GM12878 (cell line): ENCODE measurements around the gene TMEM61. TPM values are rescaled to one million over a fixed set of nuclear protein-coding genes. Genes with fewer than 3 reads are reported as not detected.

ENCODE experiments used
- NFYB ChIP-seq: IDR thresholded peaks from 2 replicates; pipeline ENCODE4 v1.6.1; 2011; ENCODE audit warnings: low read depth, mild to moderate bottlenecking, low read length, improper control_type of control experiment, moderate library complexity; ENCODE audit not compliant: insufficient read depth
- polyA plus RNA-seq, 11 experiments: library from polyadenylated mRNA; depleted of rRNA in 4 of 11; unstranded in 6 of 11; stranded (reverse) in 5 of 11; fragments of >200 nt; fragmentation: Nextera tagmentation in 4 of 11; fragmentation: Illumina TruSeq in 1 of 11; extraction: Ambion mirVana in 4 of 11; extraction: Trizol in 1 of 11; gene quantifications; 1 replicate in 1 of 11; 2 replicates in 10 of 11; pipeline versions ENCODE4 v1.2.1 to v1.2.3, GENCODE V29; 2011 to 2016; ENCODE audit warnings: inconsistent platforms in 2 of 11, missing spikeins in 2 of 11, low read depth in 1 of 11
- total RNA-seq, 4 experiments: library from RNA; depleted of rRNA in 3 of 4; stranded (reverse); fragments of >200 nt in 3 of 4; fragmentation: Illumina TruSeq in 1 of 4; extraction: Trizol in 1 of 4; gene quantifications; 2 replicates each; pipeline versions ENCODE4 v1.2.1 to v1.2.3, GENCODE V29; 2013 to 2021
- TF ChIP-seq, protein P1 (sequence below): fragments of 150-350 bp; IDR thresholded peaks from 2 replicates; pipeline ENCODE4 v1.6.1; 2016; ENCODE audit warnings: low read depth, low read length

Gene TMEM61
- total and polyA plus RNA-seq, 10 of the 15 experiments (the other 5 are each of a cell fraction or from before 2014, with no cell fraction given) = not detected

DNA sequence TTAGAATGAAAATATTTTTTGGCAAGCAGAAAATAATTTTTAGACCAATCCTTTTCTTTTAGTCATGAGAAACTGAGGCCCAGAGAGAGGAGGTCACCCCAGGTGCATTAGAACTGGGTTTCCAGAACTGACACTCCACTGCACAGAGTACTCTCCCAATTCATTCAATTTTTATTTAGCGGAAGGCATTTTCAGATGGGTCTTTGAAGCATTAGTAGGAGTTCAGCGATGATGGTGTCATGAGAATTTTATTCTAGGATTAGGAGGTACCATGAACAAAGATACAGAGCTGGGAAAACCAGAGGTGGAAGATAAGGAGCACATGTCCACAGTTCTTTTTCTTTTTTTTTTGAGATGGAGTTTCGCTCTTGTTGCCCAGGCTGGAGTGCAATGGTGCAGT, 61.2 kb downstream of the TMEM61 start (continued):
- TF ChIP-seq, protein P1, sequence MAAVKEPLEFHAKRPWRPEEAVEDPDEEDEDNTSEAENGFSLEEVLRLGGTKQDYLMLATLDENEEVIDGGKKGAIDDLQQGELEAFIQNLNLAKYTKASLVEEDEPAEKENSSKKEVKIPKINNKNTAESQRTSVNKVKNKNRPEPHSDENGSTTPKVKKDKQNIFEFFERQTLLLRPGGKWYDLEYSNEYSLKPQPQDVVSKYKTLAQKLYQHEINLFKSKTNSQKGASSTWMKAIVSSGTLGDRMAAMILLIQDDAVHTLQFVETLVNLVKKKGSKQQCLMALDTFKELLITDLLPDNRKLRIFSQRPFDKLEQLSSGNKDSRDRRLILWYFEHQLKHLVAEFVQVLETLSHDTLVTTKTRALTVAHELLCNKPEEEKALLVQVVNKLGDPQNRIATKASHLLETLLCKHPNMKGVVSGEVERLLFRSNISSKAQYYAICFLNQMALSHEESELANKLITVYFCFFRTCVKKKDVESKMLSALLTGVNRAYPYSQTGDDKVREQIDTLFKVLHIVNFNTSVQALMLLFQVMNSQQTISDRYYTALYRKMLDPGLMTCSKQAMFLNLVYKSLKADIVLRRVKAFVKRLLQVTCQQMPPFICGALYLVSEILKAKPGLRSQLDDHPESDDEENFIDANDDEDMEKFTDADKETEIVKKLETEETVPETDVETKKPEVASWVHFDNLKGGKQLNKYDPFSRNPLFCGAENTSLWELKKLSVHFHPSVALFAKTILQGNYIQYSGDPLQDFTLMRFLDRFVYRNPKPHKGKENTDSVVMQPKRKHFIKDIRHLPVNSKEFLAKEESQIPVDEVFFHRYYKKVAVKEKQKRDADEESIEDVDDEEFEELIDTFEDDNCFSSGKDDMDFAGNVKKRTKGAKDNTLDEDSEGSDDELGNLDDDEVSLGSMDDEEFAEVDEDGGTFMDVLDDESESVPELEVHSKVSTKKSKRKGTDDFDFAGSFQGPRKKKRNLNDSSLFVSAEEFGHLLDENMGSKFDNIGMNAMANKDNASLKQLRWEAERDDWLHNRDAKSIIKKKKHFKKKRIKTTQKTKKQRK = no peak
- TF ChIP-seq NFYB = no peak

Other genes with a start within 250 kb of the TMEM61 start
- 8.2 and 9.1 TPM in 2 replicates for gene PARS2, start 216.1 kb upstream of the TMEM61 start, total RNA-seq (2014; rRNA removed)
- 4.4 and 4.8 TPM in 2 replicates for gene PARS2, start 216.1 kb upstream of the TMEM61 start, total RNA-seq (2014; rRNA removed; fragmentation: Illumina TruSeq; extraction: Trizol)
- 7.1 and 7.6 TPM in 2 replicates for gene PARS2, start 216.1 kb upstream of the TMEM61 start, total RNA-seq (2021)
- gene PARS2, start 216.1 kb upstream of the TMEM61 start, polyA plus RNA-seq (2011; rRNA removed) = 2.9 and 4.6 TPM in 2 replicates
- 5.1 and 6.6 TPM in 2 replicates for gene PARS2, start 216.1 kb upstream of the TMEM61 start, polyA plus RNA-seq (2014; fragmentation: Illumina TruSeq; extraction: Trizol)
- 1 to 10 TPM; 3.7 to 4.3 TPM for gene PARS2, start 216.1 kb upstream of the TMEM61 start, polyA plus RNA-seq (2014; fragmentation: Nextera tagmentation; extraction: Ambion mirVana)
- 5.2 and 6.5 TPM in 2 replicates for gene PARS2, start 216.1 kb upstream of the TMEM61 start, polyA plus RNA-seq (2014; rRNA removed)
- gene PARS2, start 216.1 kb upstream of the TMEM61 start, polyA plus RNA-seq (2016; fragmentation: Nextera tagmentation; extraction: Ambion mirVana) = 10 to 100 TPM; 10.2 to 12.2 TPM
- 3.7 and 4.0 TPM in 2 replicates for gene TTC22, start 179.3 kb upstream of the TMEM61 start, total RNA-seq (2014; rRNA removed)
- gene TTC22, start 179.3 kb upstream of the TMEM61 start, total RNA-seq (2014; rRNA removed; fragmentation: Illumina TruSeq; extraction: Trizol) = 1.9 and 2.2 TPM in 2 replicates
- 4.2 and 5.1 TPM in 2 replicates for gene TTC22, start 179.3 kb upstream of the TMEM61 start, total RNA-seq (2021)
- 0.35 and 0.72 TPM in 2 replicates for gene TTC22, start 179.3 kb upstream of the TMEM61 start, polyA plus RNA-seq (2011; rRNA removed)
- gene TTC22, start 179.3 kb upstream of the TMEM61 start, polyA plus RNA-seq (2014; fragmentation: Illumina TruSeq; extraction: Trizol) = 3.0 TPM in 2 replicates
- gene TTC22, start 179.3 kb upstream of the TMEM61 start, polyA plus RNA-seq (2014; fragmentation: Nextera tagmentation; extraction: Ambion mirVana) = under 1 TPM; 0.64 to 0.89 TPM
- gene TTC22, start 179.3 kb upstream of the TMEM61 start, polyA plus RNA-seq (2014; rRNA removed) = 3.4 and 3.6 TPM in 2 replicates
- 1 to 10 TPM; 1.1 to 1.9 TPM for gene TTC22, start 179.3 kb upstream of the TMEM61 start, polyA plus RNA-seq (2016; fragmentation: Nextera tagmentation; extraction: Ambion mirVana)
- gene DHCR24, start 93.4 kb upstream of the TMEM61 start, total RNA-seq (2014; rRNA removed) = 122 and 132 TPM in 2 replicates
- 72.9 and 78.5 TPM in 2 replicates for gene DHCR24, start 93.4 kb upstream of the TMEM61 start, total RNA-seq (2014; rRNA removed; fragmentation: Illumina TruSeq; extraction: Trizol)
- 169 and 175 TPM in 2 replicates for gene DHCR24, start 93.4 kb upstream of the TMEM61 start, total RNA-seq (2021)
- gene DHCR24, start 93.4 kb upstream of the TMEM61 start, polyA plus RNA-seq (2011; rRNA removed) = 61.8 and 147 TPM in 2 replicates
- gene DHCR24, start 93.4 kb upstream of the TMEM61 start, polyA plus RNA-seq (2014; fragmentation: Illumina TruSeq; extraction: Trizol) = 92.6 and 116 TPM in 2 replicates
- gene DHCR24, start 93.4 kb upstream of the TMEM61 start, polyA plus RNA-seq (2014; fragmentation: Nextera tagmentation; extraction: Ambion mirVana) = 10 to 100 TPM; 23.3 to 39.3 TPM
- gene DHCR24, start 93.4 kb upstream of the TMEM61 start, polyA plus RNA-seq (2014; rRNA removed) = 106 and 110 TPM in 2 replicates
- gene DHCR24, start 93.4 kb upstream of the TMEM61 start, polyA plus RNA-seq (2016; fragmentation: Nextera tagmentation; extraction: Ambion mirVana) = 100 to 1,000 TPM; 123 to 128 TPM
- not detected in 2 replicates for gene BSND, start 18.3 kb downstream of the TMEM61 start, total RNA-seq (2014; rRNA removed)
- gene BSND, start 18.3 kb downstream of the TMEM61 start, total RNA-seq (2014; rRNA removed; fragmentation: Illumina TruSeq; extraction: Trizol) = not detected in 2 replicates
- gene BSND, start 18.3 kb downstream of the TMEM61 start, total RNA-seq (2021) = 0.03 TPM in 1 of 2 replicates, not detected in the other
- not detected in 2 replicates for gene BSND, start 18.3 kb downstream of the TMEM61 start, polyA plus RNA-seq (2011; rRNA removed)
- gene BSND, start 18.3 kb downstream of the TMEM61 start, polyA plus RNA-seq (2014; fragmentation: Illumina TruSeq; extraction: Trizol) = not detected in 2 replicates
- not detected for gene BSND, start 18.3 kb downstream of the TMEM61 start, polyA plus RNA-seq (2014; fragmentation: Nextera tagmentation; extraction: Ambion mirVana)
- 0.01 TPM in 1 of 2 replicates, not detected in the other for gene BSND, start 18.3 kb downstream of the TMEM61 start, polyA plus RNA-seq (2014; rRNA removed)
- gene BSND, start 18.3 kb downstream of the TMEM61 start, polyA plus RNA-seq (2016; fragmentation: Nextera tagmentation; extraction: Ambion mirVana) = not detected
- not detected in 2 replicates for gene PCSK9, start 58.9 kb downstream of the TMEM61 start, total RNA-seq (2014; rRNA removed)
- not detected in 2 replicates for gene PCSK9, start 58.9 kb downstream of the TMEM61 start, total RNA-seq (2014; rRNA removed; fragmentation: Illumina TruSeq; extraction: Trizol)
- gene PCSK9, start 58.9 kb downstream of the TMEM61 start, total RNA-seq (2021) = 0.15 and 0.21 TPM in 2 replicates
- gene PCSK9, start 58.9 kb downstream of the TMEM61 start, polyA plus RNA-seq (2011; rRNA removed) = not detected in 2 replicates
- not detected in 2 replicates for gene PCSK9, start 58.9 kb downstream of the TMEM61 start, polyA plus RNA-seq (2014; fragmentation: Illumina TruSeq; extraction: Trizol)
- not detected for gene PCSK9, start 58.9 kb downstream of the TMEM61 start, polyA plus RNA-seq (2014; fragmentation: Nextera tagmentation; extraction: Ambion mirVana)
- not detected in 2 replicates for gene PCSK9, start 58.9 kb downstream of the TMEM61 start, polyA plus RNA-seq (2014; rRNA removed)
- under 1 TPM in 1 of 2 experiments, not detected in 1; 0.03 TPM for gene PCSK9, start 58.9 kb downstream of the TMEM61 start, polyA plus RNA-seq (2016; fragmentation: Nextera tagmentation; extraction: Ambion mirVana)
- 28.7 and 34.1 TPM in 2 replicates for gene USP24, start 234.7 kb downstream of the TMEM61 start, total RNA-seq (2014; rRNA removed)
- 36.5 and 42.7 TPM in 2 replicates for gene USP24, start 234.7 kb downstream of the TMEM61 start, total RNA-seq (2014; rRNA removed; fragmentation: Illumina TruSeq; extraction: Trizol)
- gene USP24, start 234.7 kb downstream of the TMEM61 start, total RNA-seq (2021) = 26.8 and 32.1 TPM in 2 replicates
- 22.7 and 24.2 TPM in 2 replicates for gene USP24, start 234.7 kb downstream of the TMEM61 start, polyA plus RNA-seq (2011; rRNA removed)
- gene USP24, start 234.7 kb downstream of the TMEM61 start, polyA plus RNA-seq (2014; fragmentation: Illumina TruSeq; extraction: Trizol) = 31.0 and 37.2 TPM in 2 replicates
- gene USP24, start 234.7 kb downstream of the TMEM61 start, polyA plus RNA-seq (2014; fragmentation: Nextera tagmentation; extraction: Ambion mirVana) = 1 to 10 TPM; 4.6 to 6.4 TPM
- 22.9 and 27.8 TPM in 2 replicates for gene USP24, start 234.7 kb downstream of the TMEM61 start, polyA plus RNA-seq (2014; rRNA removed)
- 1 to 10 TPM; 8.4 to 9.6 TPM for gene USP24, start 234.7 kb downstream of the TMEM61 start, polyA plus RNA-seq (2016; fragmentation: Nextera tagmentation; extraction: Ambion mirVana)